Fibroblast of skin of right quadriceps (primary cell): ENCODE results near the gene RYR2.

Experiments
- DNase-seq: peaks from one replicate; pipeline ENCODE4 v3.0.0-alpha.2; 2013

The RYR2 gene

DNA sequence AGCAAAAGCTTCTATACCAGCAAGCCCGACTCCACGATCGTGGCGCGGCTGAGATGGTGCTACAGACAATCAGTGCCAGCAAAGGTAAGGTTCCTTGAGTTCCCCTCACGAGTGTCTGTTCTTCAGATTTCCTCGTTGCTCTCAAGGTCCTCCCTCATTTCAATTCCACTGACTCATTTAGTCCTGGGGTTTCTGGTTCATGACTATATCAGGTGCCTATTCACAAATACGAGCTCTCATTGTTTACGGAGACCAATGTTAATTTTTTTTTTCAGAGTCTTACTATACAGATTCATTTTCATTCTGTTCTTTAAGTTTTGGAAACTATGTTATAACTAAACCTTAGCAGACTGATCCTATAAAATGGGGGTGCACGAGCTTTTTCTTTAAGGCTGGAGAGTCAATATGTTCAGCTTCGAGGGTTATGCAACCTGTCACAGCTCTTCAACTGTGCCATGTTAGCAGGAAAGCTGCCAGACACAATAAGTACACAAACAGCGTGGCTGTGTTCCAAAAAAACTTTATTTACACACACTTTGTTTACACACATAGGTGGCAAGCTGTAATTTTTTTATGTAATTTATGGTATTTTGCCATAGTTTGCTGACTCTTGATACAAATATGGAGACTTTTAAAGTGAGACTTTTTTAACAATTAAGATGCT is 714.5 kb downstream of the RYR2 start:
- no peak for DNase-seq

DNA sequence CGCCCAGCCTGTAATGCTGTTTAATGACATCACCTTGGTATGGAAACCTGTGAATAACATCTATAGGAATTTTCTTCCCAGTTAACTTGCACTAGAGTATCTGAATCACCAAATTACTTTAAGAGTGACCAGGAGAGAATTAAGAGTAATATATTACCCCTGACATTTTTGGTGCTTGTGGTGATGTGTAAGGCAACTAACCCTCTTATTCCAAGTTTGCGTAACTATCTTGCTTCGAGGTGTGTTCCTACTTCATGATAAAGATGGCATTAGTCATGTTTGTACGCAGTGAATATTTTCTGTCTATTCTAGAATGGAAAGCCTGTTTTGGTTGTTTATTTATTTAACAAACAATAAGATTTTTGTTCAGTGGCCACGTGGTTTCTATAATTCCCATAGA is 717.4 kb downstream of the RYR2 start:
- no peak for DNase-seq

DNA sequence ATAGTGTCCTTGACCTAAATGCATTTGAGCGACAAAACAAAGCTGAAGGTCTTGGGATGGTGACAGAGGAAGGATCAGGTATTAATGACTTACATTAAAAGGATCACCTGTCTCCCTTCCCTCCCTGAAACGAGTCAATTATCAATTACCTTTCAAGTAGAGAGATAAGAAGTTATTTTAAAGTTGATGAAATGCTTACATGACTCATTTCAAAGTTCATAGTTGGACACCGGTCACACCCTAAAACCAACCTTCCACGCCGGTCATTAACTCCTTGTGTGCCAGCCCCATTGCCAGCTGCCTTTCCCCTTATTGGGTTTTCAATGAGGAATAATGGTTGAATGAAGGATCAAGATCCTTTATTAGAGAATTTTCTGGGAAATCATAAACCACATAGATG is 719.0 kb downstream of the RYR2 start:
- no peak for DNase-seq

DNA sequence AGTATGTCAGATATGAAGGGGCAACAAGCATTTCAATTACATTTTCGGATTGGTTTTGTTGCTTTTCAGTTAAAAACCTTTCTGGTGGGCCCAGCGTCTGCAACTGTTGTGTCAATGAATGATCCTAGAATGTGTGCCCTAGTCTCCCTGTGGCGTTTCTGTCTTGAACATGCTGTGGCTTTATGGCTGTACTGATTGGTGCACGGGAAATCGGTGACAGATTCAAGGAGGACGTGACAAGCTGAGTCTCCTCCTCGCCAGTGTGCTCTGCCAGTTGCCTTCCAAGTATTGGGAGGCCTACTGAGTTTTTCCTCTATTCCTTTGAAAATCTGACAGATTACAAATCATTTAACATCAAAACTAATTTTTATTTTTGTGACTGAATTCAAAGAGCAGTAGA is 721.2 kb downstream of the RYR2 start:
- DNase-seq: no peak

DNA sequence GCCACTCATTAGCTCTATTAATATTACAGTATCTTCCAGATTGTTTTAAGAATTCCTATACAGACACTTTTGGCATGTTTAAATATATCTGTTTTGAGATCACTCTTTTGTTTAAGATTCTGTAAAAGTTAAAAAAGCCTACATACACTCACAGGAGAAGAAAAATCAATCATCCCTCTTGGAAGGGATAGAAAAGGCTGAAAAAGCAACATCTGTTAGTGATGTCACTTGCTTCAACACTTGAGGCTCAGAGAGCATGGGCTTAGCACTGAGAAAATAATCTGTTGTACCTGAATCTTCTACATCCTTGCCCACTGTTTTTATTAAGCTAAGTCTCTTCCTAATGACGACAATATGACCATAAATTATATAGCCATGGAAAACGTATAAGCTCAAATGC is 721.8 kb downstream of the RYR2 start:
- DNase-seq: no peak

DNA sequence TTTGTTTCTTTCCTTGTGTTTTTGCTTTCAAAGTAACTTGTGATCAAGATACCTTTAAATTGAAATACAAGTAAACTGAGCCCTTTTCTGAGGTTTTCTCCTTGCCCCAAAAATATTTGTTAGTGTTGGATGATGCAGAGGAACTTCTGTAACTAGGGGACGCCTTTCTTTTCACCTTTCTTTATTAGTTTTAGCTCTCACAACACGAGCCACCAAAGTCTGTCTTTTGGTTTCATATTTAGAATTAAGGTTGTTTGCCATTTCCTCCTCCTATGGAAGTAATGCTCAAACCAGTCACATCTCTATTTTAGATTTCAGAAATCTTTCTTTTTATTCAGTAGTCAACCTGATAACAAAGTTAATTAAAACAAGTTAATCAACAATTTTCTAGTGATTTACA is 727.9 kb downstream of the RYR2 start:
- DNase-seq: no peak

DNA sequence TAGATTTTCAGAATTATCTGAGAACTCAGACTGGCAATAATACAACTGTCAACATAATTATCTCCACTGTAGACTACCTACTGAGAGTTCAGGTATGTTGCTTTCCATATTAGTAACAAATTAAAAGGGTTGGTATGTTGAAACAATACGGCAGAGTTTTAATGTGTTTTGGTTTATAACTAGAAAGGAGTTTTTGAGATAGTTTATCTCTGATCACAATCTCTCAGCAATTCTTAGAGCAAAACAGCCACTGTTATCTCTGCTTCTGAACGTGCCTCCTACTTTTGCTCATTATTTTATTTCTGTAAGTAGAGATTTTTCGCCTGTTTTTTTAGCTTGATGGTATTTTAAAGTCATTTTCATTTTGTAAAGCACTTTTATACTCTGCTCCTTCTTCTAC is 730.0 kb downstream of the RYR2 start:
- no peak for DNase-seq

DNA sequence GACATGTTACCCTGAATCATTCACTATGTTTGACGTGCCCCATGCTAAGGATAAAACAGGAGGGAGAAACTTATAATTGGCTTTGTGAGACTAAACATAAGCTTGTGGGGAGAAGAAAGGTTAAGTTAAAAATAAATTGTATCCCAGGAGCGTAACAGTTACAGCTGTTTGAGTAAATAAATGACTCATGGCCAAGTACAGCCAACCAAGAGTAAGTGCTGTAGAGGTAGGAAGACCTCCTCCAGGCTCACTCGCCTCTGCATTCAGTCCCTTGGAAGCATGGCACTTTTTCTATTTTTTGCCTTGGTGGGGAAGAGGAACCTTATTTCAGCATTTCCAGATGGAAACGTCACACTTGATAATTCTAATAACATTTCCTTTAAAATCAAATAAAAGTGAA is 732.3 kb downstream of the RYR2 start:
- no peak for DNase-seq

DNA sequence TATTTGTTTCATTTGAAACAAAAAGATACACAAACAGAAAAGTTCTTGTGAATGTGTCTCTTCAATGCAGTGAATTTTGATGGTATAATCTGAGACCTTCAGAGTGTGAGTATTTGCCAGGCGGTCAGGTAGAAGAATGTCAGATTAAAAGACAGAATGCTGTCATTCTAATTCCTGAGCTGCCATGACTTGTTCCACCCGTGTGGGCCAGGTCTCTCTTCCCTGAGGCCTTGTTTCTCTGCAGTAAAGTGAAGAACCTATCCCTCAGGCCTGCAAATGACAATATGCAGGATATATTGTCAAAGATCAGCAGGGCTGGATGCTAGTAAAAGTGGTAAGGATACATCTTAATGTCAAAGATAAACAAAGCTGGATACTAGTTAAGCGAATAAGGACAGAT is 737.4 kb downstream of the RYR2 start:
- DNase-seq: no peak

DNA sequence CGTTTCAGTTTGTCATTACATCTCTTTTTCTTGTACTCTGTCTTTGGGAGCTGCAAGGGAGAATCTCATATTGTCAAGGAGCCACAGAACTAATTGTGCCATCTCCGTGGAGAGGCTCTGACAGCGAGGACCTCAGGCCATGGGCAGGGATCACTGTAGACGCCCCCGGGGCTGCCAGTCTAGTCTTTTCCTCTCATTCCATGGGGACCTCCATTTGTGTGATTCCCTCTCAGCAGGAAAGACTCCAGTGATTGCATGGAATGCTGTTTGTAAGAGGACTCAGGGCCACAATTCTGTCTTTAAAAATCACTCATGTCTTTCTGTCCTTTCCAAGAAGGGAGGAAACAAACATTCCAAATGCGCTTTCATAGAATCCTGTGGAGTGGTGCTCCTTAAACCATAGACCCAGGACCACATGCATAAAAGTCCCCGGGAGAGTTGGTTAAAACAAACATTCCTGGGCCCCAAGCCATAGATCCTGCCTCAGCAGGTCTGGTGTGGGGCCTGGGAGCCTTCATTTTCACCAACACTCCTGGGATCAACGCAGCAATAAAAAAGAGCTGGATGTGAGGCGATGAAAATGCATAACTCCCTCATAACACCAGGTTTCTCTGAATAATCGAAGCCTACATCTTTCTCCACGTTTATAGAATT is 744.2 kb downstream of the RYR2 start:
- DNase-seq: no peak

DNA sequence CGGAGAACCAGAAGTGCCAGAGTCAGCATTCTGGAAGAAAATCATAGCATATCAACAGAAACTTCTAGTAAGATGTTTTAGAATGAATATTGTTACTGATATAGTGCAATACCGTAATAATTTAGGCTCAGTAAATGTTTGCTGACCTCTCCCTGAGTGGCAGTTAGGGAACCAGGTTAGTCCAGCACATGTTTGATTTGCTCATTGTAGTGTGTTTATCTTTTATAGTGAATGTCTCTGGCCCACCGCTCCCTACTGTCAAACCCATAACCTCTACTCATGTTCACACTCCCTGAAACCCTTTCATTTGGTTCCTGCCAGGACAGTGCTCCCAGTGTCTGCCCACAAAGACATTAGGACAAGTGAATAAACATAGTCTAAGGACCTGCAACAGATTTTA is 746.1 kb downstream of the RYR2 start:
- DNase-seq: no peak

DNA sequence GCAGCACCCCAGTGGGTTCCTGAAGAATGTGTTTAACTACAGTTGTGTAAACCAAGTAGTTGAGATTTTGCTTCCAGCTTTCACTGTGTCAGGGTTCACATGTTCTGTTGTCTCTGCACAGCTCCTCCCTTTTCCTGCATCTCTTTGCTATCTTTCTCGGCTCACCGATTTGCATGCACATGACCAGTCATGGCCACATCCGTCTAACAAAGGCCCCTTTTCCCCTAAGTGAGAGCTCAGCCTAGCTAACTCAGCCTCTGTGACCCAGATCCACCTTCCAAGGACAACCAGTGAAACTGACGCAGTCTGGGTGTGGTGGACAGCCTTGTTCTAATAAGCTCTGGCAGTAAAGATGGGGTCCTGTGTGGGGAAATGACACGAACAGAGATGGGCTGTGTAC is 747.6 kb downstream of the RYR2 start:
- DNase-seq: no peak

DNA sequence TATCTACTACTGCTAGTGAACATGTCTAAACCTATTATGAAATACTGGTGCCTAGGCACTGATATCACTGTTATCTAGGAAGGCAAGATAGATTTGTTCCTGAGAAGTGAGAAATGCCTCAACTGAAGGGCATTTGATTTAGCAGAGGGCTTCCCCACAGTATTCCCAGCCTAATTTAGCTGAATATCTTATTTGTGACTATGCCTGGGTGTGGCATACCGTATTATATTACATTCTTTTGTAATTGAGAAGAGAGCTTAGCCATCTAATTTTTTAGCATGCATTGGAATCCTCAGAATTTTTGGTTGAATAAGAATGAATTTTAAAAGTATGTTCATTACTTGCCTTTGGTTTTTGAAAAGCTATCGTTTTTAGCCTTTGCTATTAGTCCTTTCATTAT is 749.6 kb downstream of the RYR2 start:
- DNase-seq: no peak

DNA sequence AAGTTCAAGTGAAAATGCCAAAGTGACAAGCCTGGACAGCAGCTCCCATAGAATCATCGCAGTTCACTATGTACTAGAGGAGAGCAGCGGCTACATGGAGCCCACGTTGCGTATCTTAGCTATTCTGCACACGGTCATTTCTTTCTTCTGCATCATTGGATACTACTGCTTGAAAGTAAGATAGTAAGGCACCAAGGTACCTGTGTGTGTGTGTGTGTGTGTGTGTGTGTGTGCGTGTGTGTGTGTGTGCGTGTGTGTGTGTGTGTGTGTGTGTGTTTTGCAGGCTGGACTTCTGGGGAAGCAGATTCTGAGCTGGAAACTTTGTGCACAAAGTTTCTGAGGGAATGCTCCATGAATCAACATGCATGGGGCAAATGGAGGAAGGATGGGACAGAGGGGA is 750.2 kb downstream of the RYR2 start:
- no peak for DNase-seq

DNA sequence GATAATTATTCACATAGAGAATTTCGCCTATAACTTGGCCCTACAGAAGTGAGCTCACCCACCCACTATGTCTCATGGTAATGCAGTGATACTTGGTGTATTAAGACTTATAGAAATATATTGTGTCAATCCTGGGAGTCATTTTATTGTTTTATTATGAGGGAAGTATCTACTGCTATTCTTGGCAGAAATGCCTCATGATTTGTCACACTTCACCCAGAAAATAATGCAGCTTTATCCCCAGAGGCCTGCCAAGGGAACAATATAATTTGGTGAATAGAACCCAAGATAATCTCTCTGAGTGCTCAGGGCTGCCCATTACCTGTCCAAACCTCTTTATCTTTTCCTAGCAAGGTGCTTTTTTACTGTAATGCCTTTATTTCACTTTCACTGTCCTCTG is 750.7 kb downstream of the RYR2 start:
- DNase-seq: no peak

DNA sequence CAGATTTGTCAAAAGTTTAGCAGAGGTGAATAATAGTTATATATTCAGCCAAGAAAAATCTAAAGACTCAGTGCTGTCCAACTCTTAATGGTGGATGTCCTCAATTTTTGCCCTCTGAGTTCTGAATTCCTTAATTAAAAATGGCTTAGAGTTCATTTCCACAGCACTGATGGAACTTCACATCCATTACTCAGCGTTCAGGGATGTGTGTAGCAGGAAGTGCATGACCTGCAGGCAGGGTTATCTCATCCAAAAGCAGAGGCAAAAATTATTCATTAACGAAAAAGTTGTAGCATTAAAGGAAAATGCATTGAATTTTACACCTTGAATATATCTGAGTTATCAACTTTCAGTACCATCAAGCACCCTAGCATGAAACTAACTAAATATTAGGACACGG is 752.1 kb downstream of the RYR2 start:
- DNase-seq: no peak

DNA sequence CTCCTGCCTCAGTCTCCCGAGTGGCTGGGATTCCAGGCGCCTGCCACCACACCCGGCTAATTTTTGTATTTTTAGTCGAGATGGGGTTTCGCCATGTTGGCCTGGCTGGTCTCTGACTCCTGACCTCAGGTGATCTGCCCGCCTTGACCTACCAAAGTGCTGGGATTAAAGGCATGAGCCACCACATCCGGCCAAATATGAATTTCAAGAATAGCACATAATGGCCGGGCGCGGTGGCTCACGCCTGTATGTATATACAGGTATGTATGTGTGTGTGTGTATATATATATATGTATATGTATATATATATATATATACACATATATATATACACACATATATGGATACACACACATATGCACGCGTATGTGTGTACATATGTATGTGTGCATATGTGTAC is 753.6 kb downstream of the RYR2 start:
- no peak for DNase-seq

DNA sequence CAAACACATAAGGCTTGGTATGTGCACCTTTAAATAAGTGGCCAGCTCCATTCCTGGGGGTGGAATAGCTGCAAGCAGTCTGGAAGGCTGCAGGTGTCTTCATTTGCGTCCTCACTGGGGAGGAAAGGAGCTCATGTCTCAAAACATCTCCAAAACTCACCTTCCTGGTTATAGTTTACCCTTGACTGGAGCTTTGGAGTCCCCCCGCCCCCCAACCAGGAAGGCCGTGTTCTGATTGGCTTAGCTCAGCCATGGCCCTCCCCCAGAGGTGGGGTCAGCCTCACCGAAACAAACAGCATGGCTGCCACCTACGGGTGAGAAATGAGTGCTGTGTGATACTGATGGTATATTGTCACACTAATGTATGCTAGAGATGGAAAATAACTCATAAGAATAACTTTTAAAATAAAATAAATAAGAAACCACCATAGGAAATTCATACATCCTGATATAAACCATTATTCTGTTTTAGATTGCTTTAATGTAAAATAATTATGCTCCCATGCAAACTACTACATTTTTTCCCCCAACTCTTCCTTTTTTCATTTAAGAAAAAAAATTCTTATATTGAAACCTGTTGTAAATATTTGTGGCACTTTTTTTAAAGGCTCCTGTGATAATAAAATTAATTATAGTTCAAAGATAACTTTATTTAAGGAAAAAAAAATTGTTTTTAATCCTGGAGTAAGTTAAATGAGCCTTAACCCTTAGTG is 757.9 kb downstream of the RYR2 start:
- peak; percentile 34 for DNase-seq

DNA sequence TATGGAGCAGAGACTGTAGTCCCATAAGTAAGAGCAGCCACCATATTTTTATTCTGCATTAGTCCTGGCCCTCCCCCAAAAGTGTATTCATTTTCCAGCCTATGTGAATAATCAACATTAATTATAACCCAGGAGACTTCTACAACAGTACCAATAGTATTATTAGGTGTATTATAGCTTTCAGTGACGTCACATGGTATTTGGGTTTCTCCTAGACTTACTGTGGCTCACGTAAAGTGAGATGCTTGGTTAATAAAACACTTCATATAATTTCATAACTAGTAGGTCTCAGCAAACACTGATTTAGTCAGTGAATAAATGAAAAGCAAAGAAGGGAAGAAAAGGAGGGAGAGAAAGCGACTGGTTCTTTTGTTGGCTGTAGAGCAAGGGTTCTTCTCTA is 762.5 kb downstream of the RYR2 start:
- no peak for DNase-seq

DNA sequence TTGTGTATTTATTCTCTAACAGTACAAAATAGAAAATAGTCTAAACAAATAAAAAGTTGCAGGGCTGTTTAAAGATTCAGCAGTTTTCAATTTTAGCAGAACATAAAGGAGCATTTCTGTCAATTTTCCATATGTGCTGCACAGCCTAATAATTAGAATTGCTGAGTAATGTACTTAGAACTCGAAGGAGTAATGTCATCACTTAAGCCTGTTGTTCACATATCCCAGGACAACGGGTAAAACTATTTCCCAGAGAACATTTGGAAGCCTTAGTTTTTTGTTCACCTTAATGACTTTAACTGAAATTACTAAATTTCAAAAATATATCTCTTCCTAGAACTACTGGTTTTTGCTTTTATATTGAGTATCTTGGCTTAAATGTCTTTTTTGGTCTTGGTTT is 767.1 kb downstream of the RYR2 start:
- DNase-seq: no peak

DNA sequence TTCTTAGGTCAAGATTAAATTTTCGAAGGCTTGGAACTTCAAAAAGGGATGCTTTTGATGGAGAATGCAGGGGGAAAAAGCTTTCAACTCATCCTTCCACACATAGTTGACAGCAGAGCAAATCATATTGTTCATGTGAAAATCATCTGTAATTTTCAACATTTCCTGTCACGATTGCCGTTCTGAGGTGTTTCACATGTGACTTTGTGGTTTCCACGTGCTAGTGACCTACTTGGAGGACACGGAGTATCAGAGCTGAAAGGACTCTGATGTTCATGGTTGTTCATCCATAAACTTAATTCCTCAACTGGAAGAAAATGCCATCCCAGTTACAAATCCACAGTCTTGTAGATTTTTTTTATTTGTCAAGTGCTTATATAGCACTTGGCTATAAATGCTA is 769.6 kb downstream of the RYR2 start:
- DNase-seq: no peak

DNA sequence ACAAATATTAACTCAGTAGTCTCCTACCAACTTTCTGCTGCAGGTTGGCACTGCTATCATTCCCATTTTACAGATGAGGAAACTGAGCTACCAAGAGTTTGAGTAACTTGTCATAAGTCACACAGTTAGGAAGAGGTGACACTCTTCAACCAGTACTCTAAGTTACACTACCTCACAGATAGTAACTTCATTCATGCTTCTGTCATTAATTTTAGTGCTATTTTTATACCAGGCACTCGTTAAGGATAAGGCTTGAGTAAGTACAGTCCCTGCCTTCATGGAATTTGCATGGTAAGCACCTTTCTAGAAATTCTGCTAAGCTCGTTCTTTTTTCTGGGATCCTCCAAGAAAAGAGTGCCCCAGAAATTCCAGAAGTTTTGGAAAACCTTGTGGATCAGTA is 770.1 kb downstream of the RYR2 start:
- DNase-seq: no peak

DNA sequence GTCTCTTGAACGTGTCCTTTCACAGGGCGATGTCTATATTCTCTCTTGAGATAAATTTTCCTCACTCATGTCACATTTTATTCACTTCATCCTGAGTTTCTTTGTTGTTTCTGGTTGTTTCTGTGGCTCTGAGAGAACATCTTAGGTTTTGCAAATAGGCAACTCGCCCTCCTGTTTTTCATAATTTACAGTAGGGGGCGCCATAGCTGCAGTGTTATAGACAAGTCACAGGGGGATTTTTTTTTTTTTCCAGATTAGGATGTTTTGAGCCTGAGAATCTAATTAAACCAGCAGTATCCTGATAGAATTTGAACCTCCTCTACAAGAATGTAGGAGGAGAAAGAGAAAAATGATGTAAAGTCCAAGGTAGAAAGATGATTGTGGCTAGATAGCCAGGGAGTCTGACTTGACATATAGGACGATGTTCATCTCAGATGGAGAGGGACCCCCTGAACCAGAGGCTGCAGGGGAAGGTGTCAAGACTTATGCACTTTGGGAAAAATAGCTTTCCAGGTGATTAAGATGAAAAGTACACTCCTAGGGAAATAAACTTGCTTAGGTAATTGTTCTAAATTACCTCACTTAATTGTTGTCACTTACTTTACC is 772.4 kb downstream of the RYR2 start:
- no peak for DNase-seq

DNA sequence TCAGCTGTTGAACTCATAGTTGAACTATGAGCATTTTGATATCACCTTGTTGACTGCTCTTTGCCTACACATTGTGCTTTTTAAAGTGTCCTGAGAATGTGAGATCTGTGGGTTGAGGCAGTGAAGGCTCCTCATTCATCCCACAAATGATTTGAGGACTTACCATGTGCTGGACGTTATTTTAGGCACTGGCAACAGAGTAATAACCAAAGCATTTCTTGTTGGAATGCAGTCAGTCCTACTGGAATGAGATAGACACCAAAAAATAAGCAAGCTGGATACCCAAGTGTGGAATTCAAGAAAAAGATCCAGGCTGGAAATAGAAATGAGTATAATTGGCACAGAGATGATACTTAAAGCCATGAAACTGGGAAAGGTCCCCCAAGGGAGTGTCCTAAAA is 775.3 kb downstream of the RYR2 start:
- DNase-seq: no peak
